K562 (cell line): Measurements from ENCODE around the gene SORCS2. TPM values are rescaled to one million over a fixed set of nuclear protein-coding genes. Genes with fewer than 3 reads are reported as not detected.

Experiments used
- ATAC-seq: fragments of 200-7000 bp; cut with Tn5 transposase; 3 replicates; pipeline ENCODE4 v1.9.1; 2020; ENCODE audit warnings: moderate library complexity
- BruUV-seq: library from RNA; stranded (reverse); fragments of 400-500 nt; replicated peaks from 2 replicates; lab custom pipeline; 2021; lab: Mats Ljungman, UMichigan
- CTCF ChIA-PET: fragments of 300-600 bp; formaldehyde crosslinking; extraction: SDS; loops from one replicate; lab custom pipeline; 2021; ENCODE audit warnings: low intra/inter-chr PET ratio; lab: Yijun Ruan, JAX
- POLR2A ChIA-PET: fragments of 300-600, 350-650 bp; sonication (Branson Sonifier 250); formaldehyde crosslinking; extraction: SDS; loops from one replicate; lab custom pipeline; 2021; ENCODE audit warnings: antibody characterized with exemption, inconsistent platforms; lab: Yijun Ruan, JAX
- DNase-seq, 4 experiments: peaks; one replicate each; pipeline versions ENCODE4 v3.0.0 to v3.0.0-alpha.2; 2011 to 2018; ENCODE audit warnings: low spot score in 3 of 4, mixed read lengths in 3 of 4; ENCODE audit errors: extremely low read depth in 1 of 4
- FAIRE-seq: peaks from 2 replicates; lab custom pipeline; 2011; peaks lifted over from hg19 to GRCh38; lab: Jason Lieb, UNC
- H2AFZ ChIP-seq: 2 replicates; pipeline ENCODE4 v1.6.0; 2011; ENCODE audit warnings: low read depth, low read length, control low read depth, inconsistent platforms
- H3K27ac ChIP-seq: fragments of 200-600 bp; 3 replicates; pipeline ENCODE4 v1.8.0; 2011; ENCODE audit warnings: low read depth, mild to moderate bottlenecking, control low read depth, inconsistent platforms, low read length, moderate library complexity, mixed read lengths; ENCODE audit errors: extremely low read depth
- H3K27me3 ChIP-seq, 2 experiments: fragments of 300-600 bp in 1 of 2; 2 replicates in 1 of 2; 3 replicates in 1 of 2; pipeline versions ENCODE4 v1.6.0 to v1.8.0; 2011; ENCODE audit warnings: inconsistent platforms in 2 of 2, low read length in 2 of 2, mild to moderate bottlenecking in 1 of 2, mixed read lengths in 1 of 2, moderate library complexity in 1 of 2; ENCODE audit not compliant: control insufficient read depth in 2 of 2, insufficient read depth in 2 of 2
- H3K36me3 ChIP-seq: fragments of 300-600 bp; 3 replicates; pipeline ENCODE4 v1.8.0; 2011; ENCODE audit warnings: mild to moderate bottlenecking, low read length, inconsistent platforms; ENCODE audit not compliant: control insufficient read depth, insufficient read depth
- H3K4me1 ChIP-seq, 2 experiments: fragments of 200-600 bp in 1 of 2; replicated peaks in 1 of 2; 2 replicates in 1 of 2; 3 replicates in 1 of 2; pipeline versions ENCODE4 v1.5.1 to v1.8.0; 2011; ENCODE audit warnings: inconsistent platforms in 2 of 2, low read length in 2 of 2, mild to moderate bottlenecking in 1 of 2, mixed read lengths in 1 of 2, moderate library complexity in 1 of 2; ENCODE audit not compliant: control insufficient read depth in 2 of 2, insufficient read depth in 2 of 2
- H3K4me2 ChIP-seq: 2 replicates; pipeline ENCODE4 v1.6.1; 2011; ENCODE audit warnings: low read length, control low read depth, inconsistent platforms, mixed read lengths; ENCODE audit not compliant: insufficient read depth
- H3K4me3 ChIP-seq: fragments of 200-600 bp; sonication (generic), shearing (Covaris generic); 2 replicates; pipeline ENCODE4 v1.5.1; 2016; ENCODE audit warnings: control low read depth, inconsistent platforms
- H3K79me2 ChIP-seq: fragments of 200-600 bp; 3 replicates; pipeline ENCODE4 v1.8.0; 2011; ENCODE audit warnings: low read length, inconsistent platforms; ENCODE audit not compliant: control insufficient read depth, insufficient read depth
- H3K9ac ChIP-seq, 2 experiments: 2 replicates each; pipeline versions ENCODE4 v1.6.0 to v1.6.1; 2011; ENCODE audit warnings: low read depth in 2 of 2, low read length in 2 of 2, control low read depth in 1 of 2, inconsistent platforms in 1 of 2, mild to moderate bottlenecking in 1 of 2, mixed read lengths in 1 of 2; ENCODE audit not compliant: insufficient read depth in 1 of 2
- H3K9me1 ChIP-seq: one replicate; pipeline ENCODE4 v1.6.0; 2011; ENCODE audit warnings: inconsistent platforms, mild to moderate bottlenecking, low read length, moderate library complexity; ENCODE audit not compliant: control insufficient read depth, insufficient read depth
- H3K9me3 ChIP-seq: replicated peaks from 2 replicates; pipeline ENCODE4 v1.5.1; 2011; ENCODE audit warnings: low read depth, low read length, inconsistent platforms; ENCODE audit not compliant: control insufficient read depth, insufficient read depth
- H4K20me1 ChIP-seq: replicated peaks from 2 replicates; pipeline ENCODE4 v1.6.1; 2011; ENCODE audit warnings: low read length, inconsistent platforms, mixed read lengths; ENCODE audit not compliant: control insufficient read depth, insufficient read depth
- FOXJ3 ChIP-seq: sonication (generic); formaldehyde crosslinking; IDR thresholded peaks from 2 replicates; pipeline ENCODE4 v1.4.0; 2020; ENCODE audit warnings: mild to moderate bottlenecking, missing genetic modification reagents
- FUS ChIP-seq: fragments of 200-400 bp; formaldehyde crosslinking; optimal IDR thresholded peaks from 2 replicates; pipeline ENCODE3; 2017; ENCODE audit warnings: low read depth, low read length
- HDAC1 ChIP-seq, 2 experiments: fragments of 450-650 bp; IDR thresholded peaks; 2 replicates each; pipeline ENCODE4 v1.6.1; 2016 to 2017; ENCODE audit warnings: inconsistent platforms in 1 of 2, mild to moderate bottlenecking in 1 of 2, moderate library complexity in 1 of 2
- MECOM ChIP-seq: fragments of 250-450 bp; sonication (Bioruptor Pico); IDR thresholded peaks from 2 replicates; pipeline ENCODE4 v1.8.0; 2022; ENCODE audit warnings: inconsistent platforms
- ZNF551 ChIP-seq: fragments of 250-450 bp; sonication (Bioruptor Pico); IDR thresholded peaks from 2 replicates; pipeline ENCODE4 v1.5.0; 2021; ENCODE audit warnings: mild to moderate bottlenecking, moderate library complexity
- ZNF785 ChIP-seq: fragments of 250-450 bp; sonication (Bioruptor Pico); IDR thresholded peaks from 2 replicates; pipeline ENCODE4 v1.4.0; 2020; ENCODE audit warnings: mild to moderate bottlenecking
- WGBS: fragments of 100-300 bp; shearing (Covaris generic); methylation state at CpG from one replicate; pipeline ENCODE4 v1.1.6; 2016; ENCODE audit warnings: low coverage, mixed read lengths; ENCODE audit not compliant: insufficient coverage; ENCODE audit errors: missing lambda C conversion rate; 5-methylcytosine and 5-hydroxymethylcytosine counted together
- in situ Hi-C: fragments of 300-500 bp; cut with MboI; formaldehyde crosslinking; loops from 4 replicates; pipeline ENCODE4 v1.15.0; 2018; ENCODE audit warnings: inconsistent platforms, mixed read lengths
- intact Hi-C: fragments of 100-400 bp; cut with micrococcal nuclease; formaldehyde crosslinking; loops from 2 replicates; pipeline ENCODE4 v1.14.2; 2022
- polyA plus RNA-seq, 8 experiments: library from polyadenylated mRNA; depleted of rRNA in 4 of 8; stranded (reverse) in 5 of 8; unstranded in 3 of 8; fragments of >200 nt; fragmentation: Nextera tagmentation in 2 of 8; fragmentation: Illumina TruSeq in 1 of 8; extraction: Ambion mirVana in 2 of 8; extraction: Trizol in 1 of 8; gene quantifications; 2 replicates each; pipeline versions ENCODE4 v1.2.1 to v1.2.3, GENCODE V29; 2011 to 2014; ENCODE audit warnings: inconsistent platforms in 1 of 8, missing spikeins in 1 of 8
- total RNA-seq, 7 experiments: library from RNA; depleted of rRNA in 6 of 7; stranded (reverse); fragments of >200 nt in 6 of 7; fragmentation: Illumina TruSeq in 2 of 7; extraction: Trizol in 2 of 7; gene quantifications; 2 replicates each; pipeline versions ENCODE4 v1.2.1 to v1.2.3, GENCODE V29; 2011 to 2021; ENCODE audit warnings: low replicate concordance in 1 of 7
- TF ChIP-seq, protein P1 (sequence below): fragments of 250-450 bp; sonication (Bioruptor Pico); IDR thresholded peaks from 2 replicates; pipeline ENCODE4 v1.5.0; 2020; ENCODE audit warnings: mild to moderate bottlenecking
- TF ChIP-seq, protein P2 (sequence below): sonication (generic); formaldehyde crosslinking; IDR thresholded peaks from 2 replicates; pipeline ENCODE4 v1.4.0; 2020; ENCODE audit warnings: mild to moderate bottlenecking, missing genetic modification reagents
- TF ChIP-seq, protein P3 (sequence below), 2 experiments: fragments of 450-650 bp; IDR thresholded peaks; 2 replicates each; pipeline ENCODE4 v1.6.1; 2016; ENCODE audit warnings: mild to moderate bottlenecking in 2 of 2, borderline replicate concordance in 1 of 2, low read depth in 1 of 2, moderate library complexity in 1 of 2

The SORCS2 gene
- total and polyA plus RNA-seq, 9 of the 15 experiments (the other 6 are each of a cell fraction or from before 2014, with no cell fraction given), result not detected

DNA sequence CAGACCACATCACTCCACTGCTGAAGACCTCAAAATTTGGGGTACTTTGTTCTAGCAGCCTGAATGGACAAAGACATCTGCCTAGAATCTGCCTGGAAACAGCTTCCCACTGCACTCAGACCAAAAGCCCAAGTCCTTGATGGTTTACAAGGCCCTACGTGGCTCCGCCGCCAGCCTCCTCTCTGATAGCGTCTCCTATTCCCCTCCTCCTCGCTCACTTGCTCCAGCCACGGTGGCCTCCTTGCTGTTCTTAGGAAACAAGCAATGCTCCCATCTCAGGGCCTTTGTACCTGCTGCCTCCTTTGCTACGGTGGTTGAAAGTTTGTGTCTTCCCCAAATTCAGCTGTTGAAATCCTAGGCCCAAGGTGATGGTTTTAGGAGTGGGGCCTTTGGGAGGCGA, 34.7 kb upstream of the SORCS2 start (continued):
- TF ChIP-seq, protein P1, sequence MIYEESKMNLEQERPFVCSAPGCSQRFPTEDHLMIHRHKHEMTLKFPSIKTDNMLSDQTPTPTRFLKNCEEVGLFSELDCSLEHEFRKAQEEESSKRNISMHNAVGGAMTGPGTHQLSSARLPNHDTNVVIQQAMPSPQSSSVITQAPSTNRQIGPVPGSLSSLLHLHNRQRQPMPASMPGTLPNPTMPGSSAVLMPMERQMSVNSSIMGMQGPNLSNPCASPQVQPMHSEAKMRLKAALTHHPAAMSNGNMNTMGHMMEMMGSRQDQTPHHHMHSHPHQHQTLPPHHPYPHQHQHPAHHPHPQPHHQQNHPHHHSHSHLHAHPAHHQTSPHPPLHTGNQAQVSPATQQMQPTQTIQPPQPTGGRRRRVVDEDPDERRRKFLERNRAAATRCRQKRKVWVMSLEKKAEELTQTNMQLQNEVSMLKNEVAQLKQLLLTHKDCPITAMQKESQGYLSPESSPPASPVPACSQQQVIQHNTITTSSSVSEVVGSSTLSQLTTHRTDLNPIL (CRISPR knock-in tag), result no peak
- TF ChIP-seq MECOM, result no peak
- TF ChIP-seq FOXJ3 (CRISPR knock-in tag), result no peak
- no peak for TF ChIP-seq ZNF785 (CRISPR knock-in tag)
- TF ChIP-seq HDAC1 (IDR thresholded peaks at IDR 0.05), result no peak
- TF ChIP-seq, protein P2, sequence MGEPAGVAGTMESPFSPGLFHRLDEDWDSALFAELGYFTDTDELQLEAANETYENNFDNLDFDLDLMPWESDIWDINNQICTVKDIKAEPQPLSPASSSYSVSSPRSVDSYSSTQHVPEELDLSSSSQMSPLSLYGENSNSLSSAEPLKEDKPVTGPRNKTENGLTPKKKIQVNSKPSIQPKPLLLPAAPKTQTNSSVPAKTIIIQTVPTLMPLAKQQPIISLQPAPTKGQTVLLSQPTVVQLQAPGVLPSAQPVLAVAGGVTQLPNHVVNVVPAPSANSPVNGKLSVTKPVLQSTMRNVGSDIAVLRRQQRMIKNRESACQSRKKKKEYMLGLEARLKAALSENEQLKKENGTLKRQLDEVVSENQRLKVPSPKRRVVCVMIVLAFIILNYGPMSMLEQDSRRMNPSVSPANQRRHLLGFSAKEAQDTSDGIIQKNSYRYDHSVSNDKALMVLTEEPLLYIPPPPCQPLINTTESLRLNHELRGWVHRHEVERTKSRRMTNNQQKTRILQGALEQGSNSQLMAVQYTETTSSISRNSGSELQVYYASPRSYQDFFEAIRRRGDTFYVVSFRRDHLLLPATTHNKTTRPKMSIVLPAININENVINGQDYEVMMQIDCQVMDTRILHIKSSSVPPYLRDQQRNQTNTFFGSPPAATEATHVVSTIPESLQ (CRISPR knock-in tag), result no peak

DNA sequence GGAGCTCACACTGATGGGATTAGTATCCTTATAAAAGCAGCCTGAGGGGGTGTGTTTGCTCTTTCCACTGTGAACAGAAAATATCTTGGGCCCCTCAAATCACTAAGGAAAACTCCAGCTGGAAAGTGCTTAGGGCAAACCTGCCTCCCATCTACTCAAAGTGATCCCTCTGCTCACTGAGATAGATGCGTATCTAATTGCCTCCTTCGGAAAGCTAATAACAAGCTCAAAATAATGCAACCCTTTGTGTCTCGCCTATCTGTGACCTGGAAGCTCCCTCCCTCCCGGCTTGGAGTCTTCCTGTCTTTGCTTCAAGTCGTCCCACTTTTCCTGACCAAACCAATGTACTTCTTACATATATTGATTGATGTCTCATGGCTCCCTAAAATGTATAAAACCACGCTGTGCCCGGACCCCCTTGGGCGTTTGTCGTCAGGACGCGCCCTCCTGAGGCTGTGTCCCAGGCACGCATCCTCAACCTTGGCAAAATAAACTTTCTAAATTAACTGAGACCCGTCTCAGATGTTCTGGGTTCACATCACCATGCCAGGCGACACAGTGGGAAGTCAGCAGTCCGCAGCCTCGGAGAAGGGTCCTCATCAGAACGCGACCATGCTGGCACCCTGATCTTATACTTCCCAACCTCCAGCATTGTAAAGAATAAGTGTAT, 34.1 kb upstream of the SORCS2 start:
- no peak overlapping the region for H3K4me3 ChIP-seq
- H3K9me1 ChIP-seq, result no peaks in the 10 kb centered on the region
- POLR2A ChIA-PET, result interaction anchor here (1.5 kb wide), 1 partner anchor 9 kb away, joined by 4 read pairs; no protein-coding TSS in a partner anchor
- H2AFZ ChIP-seq, result no peak overlapping the region
- 20% methylated on average over 18 of the region's 18 CpGs for WGBS
- H3K36me3 ChIP-seq, result no peaks in the 10 kb centered on the region
- no peak overlapping the region for H3K9ac ChIP-seq
- DNase-seq, result no peak
- H3K4me1 ChIP-seq, result peaks cover 14 to 15% of the 10 kb centered on the region in 2 experiments; a peak in 3 of 5 replicates
- no peak for ATAC-seq
- FAIRE-seq, result no peak
- in situ Hi-C loops, result no loop called here
- H3K27ac ChIP-seq, result no peak overlapping the region
- no peaks in the 10 kb centered on the region for H4K20me1 ChIP-seq
- CTCF ChIA-PET, result no interaction called here
- H3K4me2 ChIP-seq, result no peak overlapping the region
- peaks cover 43 to 74% of the 10 kb centered on the region in 2 experiments for H3K27me3 ChIP-seq
- H3K9me3 ChIP-seq, result no peaks in the 10 kb centered on the region
- BruUV-seq, result no TSS peak
- H3K79me2 ChIP-seq, result no peaks in the 10 kb centered on the region
- intact Hi-C loops, result no loop called here
- TF ChIP-seq, protein P3, sequence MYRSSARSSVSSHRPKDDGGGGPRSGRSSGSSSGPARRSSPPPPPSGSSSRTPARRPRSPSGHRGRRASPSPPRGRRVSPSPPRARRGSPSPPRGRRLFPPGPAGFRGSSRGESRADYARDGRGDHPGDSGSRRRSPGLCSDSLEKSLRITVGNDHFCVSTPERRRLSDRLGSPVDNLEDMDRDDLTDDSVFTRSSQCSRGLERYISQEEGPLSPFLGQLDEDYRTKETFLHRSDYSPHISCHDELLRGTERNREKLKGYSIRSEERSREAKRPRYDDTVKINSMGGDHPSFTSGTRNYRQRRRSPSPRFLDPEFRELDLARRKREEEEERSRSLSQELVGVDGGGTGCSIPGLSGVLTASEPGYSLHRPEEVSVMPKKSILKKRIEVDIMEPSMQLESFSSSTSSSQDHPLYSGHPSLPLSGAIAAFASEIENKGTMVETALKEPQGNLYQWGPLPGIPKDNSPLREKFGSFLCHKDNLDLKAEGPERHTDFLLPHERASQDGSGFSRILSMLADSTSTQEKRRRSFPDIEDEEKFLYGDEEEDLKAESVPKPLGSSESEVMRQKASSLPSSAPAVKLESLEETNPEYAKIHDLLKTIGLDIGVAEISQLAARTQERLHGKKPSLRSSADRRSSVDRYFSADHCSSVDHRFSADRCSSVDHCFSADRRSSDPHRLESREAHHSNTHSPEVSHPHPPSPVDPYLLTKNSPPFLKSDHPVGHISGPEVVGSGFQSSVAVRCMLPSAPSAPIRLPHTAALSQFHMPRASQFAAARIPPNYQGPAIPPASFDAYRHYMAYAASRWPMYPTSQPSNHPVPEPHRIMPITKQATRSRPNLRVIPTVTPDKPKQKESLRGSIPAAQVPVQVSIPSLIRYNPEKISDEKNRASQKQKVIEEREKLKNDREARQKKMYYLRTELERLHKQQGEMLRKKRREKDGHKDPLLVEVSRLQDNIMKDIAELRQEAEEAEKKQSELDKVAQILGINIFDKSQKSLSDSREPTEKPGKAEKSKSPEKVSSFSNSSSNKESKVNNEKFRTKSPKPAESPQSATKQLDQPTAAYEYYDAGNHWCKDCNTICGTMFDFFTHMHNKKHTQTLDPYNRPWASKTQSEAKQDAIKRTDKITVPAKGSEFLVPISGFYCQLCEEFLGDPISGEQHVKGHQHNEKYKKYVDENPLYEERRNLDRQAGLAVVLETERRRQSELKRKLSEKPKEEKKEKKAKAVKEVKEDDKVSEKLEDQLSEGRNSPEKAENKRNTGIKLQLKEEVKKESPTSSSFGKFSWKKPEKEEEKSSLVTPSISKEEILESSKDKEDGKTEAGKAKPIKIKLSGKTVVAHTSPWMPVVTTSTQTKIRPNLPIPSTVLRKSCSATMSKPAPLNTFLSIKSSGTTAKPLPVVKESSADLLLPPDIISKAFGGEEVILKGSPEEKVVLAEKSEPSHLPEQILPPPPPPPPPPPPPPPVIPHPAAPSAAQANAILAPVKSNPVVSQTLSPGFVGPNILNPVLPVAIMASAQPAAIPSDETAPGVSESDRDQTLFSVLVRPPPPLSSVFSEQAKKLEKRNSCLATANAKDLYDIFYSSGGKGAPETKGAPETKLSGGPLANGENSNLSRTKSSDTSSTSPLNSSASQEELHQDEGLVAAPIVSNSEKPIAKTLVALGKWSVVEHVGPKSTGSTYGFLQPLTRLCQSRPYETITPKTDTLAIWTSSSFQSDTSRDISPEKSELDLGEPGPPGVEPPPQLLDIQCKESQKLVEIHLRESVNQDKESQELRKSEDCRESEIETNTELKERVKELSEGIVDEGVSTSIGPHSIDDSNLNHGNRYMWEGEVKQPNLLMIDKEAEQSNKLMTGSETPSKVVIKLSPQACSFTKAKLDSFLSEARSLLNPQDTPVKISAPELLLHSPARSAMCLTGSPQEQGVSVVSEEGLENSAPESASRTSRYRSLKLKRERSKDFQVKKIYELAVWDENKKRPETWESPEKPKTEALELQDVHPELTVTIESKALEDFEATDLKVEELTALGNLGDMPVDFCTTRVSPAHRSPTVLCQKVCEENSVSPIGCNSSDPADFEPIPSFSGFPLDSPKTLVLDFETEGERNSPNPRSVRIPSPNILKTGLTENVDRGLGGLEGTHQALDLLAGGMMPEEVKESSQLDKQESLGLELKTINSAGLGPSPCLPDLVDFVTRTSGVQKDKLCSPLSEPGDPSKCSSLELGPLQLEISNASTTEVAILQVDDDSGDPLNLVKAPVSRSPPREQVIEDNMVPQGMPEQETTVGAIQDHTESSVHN (IDR thresholded peaks at IDR 0.05; ENCODE audit: borderline replicate concordance in 1 of 2, low read depth in 1 of 2), result no peak
- TF ChIP-seq ZNF551 (CRISPR knock-in tag) (no peak), FUS (no peak)
